ENCODE data around the gene SLA2.

DNA sequence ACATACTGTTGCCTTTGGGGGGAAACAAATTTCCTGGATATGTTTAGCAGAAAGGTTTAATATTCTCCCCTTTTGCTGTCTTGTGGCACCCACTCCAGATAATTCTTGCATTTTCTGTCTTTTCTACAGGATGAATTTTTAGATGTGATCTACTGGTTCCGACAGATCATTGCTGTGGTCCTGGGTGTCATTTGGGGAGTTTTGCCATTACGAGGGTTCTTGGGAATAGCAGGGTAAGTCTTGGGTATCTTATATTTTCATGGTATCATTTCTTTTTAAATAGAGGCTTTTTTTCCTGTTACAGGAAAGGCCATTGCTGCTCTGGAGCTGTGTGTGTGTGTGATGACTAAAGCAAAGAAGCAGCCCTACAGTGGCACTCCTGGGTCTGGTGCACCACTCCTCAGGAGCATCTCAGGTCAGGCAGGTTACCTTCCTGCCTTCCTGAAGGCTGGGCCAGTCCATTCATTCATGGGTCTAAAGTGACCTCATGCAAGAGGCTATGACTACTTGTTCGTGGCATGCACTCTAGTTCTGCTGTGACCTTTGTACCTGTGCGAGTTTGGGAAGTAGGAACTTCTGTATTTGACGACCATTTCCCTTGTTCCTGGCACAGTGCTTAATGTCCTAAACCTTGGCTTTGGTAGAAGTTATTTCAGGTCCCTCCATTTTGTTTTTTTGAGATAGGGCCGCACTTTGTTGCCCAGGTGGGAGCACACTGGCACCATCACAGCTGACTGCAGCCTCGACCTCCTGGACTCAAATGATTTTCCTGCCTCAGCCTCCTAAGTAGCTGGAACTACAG lies 38.2 kb downstream of the SLA2 start:
- TF ChIP-seq, protein P1, sequence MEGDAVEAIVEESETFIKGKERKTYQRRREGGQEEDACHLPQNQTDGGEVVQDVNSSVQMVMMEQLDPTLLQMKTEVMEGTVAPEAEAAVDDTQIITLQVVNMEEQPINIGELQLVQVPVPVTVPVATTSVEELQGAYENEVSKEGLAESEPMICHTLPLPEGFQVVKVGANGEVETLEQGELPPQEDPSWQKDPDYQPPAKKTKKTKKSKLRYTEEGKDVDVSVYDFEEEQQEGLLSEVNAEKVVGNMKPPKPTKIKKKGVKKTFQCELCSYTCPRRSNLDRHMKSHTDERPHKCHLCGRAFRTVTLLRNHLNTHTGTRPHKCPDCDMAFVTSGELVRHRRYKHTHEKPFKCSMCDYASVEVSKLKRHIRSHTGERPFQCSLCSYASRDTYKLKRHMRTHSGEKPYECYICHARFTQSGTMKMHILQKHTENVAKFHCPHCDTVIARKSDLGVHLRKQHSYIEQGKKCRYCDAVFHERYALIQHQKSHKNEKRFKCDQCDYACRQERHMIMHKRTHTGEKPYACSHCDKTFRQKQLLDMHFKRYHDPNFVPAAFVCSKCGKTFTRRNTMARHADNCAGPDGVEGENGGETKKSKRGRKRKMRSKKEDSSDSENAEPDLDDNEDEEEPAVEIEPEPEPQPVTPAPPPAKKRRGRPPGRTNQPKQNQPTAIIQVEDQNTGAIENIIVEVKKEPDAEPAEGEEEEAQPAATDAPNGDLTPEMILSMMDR (conservative IDR thresholded peaks at IDR 0.05; ENCODE audit: low read length) = no peak
- no peak for TF ChIP-seq EZH2phosphoT487 (IDR thresholded peaks at IDR 0.05; ENCODE audit: borderline replicate concordance)

Data from Loucy (cell line).